ENCODE data around the gene IFNG.

- TF ChIP-seq CTCF (optimal IDR thresholded peaks at IDR 0.05 in 1 of 3, IDR thresholded peaks at IDR 0.05 in 1 of 3, conservative IDR thresholded peaks at IDR 0.05 in 1 of 3; ENCODE audit: extremely low read depth in 1 of 3, insufficient read depth in 2 of 3, low read length in 3 of 3), result no peak
- TF ChIP-seq EZH2 (IDR thresholded peaks at IDR 0.05; ENCODE audit: low read length), result no peak
Measured at GRCh38 chr12:68114606-68115005, 44.9 kb downstream of the IFNG start.

All from keratinocyte (primary cell).